LNCAP (cell line): ENCODE measurements around the gene PLXNB3.

Experiments used
- TF ChIP-seq, protein P1 (sequence below): fragments of 450-650 bp; IDR thresholded peaks from 2 replicates; pipeline ENCODE4 v1.5.1; 2017; ENCODE audit warnings: mild to moderate bottlenecking

Gene PLXNB3

DNA sequence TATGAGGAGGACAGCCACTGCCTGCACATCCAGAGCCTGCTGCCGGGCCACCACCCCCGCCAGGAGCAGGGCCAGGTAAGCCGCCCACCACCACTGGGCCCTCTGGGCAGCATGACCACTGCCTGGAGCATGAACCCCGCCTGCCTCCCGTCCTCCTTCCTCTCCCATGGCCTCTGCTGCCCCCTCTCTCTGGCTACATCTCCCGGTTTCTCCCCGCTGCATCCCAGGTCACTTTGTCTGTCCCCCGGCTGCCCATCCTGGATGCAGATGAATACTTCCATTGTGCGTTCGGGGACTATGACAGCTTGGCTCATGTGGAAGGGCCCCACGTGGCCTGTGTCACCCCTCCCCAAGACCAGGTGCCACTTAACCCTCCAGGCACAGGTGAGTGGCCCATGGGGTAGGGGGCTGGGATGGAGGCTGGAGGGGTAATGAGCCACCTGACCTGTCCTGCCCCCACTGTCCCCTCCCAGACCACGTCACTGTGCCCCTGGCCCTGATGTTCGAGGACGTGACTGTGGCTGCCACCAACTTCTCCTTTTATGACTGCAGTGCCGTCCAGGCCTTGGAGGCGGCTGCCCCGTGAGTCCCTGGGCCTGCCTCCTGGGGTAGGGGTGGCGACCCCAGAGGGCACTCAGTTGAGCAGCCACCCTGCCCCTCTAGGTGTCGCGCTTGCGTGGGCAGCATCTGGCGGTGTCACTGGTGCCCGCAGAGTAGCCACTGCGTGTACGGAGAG is 6.0 kb downstream of the PLXNB3 start:
- TF ChIP-seq, protein P1, sequence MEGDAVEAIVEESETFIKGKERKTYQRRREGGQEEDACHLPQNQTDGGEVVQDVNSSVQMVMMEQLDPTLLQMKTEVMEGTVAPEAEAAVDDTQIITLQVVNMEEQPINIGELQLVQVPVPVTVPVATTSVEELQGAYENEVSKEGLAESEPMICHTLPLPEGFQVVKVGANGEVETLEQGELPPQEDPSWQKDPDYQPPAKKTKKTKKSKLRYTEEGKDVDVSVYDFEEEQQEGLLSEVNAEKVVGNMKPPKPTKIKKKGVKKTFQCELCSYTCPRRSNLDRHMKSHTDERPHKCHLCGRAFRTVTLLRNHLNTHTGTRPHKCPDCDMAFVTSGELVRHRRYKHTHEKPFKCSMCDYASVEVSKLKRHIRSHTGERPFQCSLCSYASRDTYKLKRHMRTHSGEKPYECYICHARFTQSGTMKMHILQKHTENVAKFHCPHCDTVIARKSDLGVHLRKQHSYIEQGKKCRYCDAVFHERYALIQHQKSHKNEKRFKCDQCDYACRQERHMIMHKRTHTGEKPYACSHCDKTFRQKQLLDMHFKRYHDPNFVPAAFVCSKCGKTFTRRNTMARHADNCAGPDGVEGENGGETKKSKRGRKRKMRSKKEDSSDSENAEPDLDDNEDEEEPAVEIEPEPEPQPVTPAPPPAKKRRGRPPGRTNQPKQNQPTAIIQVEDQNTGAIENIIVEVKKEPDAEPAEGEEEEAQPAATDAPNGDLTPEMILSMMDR, result no peak

DNA sequence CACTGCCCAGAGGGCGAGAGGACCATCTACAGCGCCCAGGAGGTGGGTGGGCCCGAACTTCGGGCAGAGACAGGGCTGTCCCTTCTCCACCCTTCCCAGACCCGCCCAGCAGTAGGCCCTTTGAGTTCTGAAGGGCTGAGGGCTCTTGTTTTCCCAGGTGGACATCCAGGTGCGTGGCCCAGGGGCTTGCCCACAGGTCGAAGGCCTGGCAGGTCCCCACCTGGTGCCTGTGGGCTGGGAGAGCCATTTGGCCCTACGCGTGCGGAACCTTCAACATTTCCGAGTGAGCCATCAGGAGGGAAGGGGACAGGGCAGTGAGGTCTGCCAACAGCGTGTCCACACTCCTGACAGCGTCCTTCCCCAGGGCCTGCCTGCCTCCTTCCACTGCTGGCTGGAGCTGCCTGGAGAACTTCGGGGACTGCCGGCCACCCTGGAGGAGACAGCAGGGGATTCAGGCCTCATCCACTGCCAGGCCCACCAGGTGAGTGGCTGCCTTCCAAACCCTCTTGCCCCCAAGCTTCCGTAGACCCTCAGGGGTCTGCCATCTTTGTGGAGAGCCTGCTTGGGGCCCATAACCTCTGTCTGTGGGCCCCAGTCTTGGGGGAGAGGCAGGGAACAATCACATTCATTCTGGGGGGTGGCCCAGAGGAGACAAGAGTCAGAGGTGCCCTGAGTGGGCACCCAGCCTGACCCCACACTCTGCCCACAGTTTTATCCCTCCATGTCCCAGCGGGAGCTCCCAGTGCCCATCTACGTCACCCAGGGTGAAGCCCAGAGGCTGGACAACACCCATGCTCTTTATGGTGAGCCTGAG is 6.8 kb downstream of the PLXNB3 start:
- TF ChIP-seq, protein P1, result no peak

DNA sequence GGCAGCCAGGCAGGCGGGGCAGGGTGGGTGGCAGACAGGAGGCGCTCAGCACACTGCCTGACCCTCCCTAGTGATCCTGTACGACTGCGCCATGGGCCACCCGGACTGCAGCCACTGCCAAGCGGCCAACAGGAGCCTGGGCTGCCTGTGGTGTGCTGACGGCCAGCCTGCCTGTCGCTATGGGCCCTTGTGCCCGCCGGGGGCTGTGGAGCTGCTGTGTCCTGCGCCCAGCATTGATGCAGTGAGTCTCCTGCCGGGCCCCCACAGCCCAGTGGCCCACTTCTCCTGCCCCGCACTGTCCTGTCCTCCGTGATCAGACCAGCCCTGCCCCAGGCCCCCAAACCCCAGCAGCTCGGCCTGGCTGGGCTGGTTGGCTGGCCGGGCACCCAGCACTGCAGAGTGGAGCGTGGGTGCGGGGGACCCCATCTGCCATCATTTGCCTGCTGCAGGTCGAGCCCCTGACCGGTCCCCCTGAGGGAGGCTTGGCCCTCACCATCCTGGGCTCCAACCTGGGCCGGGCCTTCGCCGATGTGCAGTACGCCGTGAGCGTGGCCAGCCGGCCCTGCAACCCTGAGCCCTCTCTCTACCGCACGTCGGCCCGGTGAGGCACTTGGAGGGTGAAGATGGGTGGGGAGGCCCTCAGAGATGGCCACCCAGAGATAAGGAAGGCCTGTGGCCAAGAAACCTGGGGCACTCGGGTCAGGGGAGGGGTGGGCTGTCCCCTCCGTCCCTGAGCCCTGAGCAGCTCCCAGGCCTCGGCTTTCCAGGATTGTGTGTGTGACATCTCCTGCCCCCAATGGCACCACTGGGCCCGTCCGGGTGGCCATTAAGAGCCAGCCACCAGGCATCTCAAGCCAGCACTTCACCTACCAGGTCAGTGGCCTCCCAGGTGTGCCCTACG is 7.6 kb downstream of the PLXNB3 start:
- TF ChIP-seq, protein P1, result no peak

DNA sequence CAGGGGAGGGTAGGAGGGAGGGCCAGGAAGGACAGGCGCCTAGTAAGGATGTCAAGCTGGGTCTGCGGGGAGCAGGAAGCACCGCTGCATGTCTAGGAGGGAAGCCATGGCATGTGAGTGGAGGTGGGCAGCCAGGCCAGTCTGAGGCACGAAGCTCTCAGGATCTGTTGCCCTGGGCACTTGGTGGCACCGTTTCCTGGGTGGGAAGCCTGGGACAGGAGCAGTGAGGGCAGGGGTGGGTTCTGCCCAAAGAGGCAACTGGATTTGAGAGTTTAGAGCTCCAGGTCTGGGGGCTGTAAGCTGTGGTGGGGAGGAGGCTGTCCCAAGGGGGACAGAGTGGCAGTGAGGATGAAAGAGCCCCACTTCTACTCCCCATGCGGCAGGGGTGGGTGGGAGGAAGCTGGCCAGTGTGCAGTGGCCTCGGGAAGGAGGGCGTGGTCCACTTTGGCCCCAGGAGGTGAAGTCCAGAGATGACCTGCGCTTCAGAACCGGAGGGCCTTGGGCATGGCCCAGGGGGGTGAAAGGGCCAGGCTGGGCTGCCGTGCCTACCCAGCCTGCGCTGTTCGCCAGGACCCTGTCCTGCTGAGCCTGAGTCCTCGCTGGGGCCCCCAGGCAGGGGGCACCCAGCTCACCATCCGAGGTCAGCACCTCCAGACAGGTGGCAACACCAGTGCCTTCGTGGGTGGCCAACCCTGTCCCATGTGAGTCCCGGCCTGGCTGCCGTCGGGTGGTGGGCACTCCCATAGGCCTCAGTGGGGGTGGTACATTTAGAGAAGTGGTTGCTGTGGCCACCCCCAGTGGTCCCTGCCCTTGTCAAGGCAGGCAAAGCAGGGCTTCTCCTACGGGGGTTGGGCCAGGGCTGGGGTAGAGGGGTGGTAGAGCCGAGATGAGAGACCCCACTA is 8.5 kb downstream of the PLXNB3 start:
- TF ChIP-seq, protein P1, result no peak

DNA sequence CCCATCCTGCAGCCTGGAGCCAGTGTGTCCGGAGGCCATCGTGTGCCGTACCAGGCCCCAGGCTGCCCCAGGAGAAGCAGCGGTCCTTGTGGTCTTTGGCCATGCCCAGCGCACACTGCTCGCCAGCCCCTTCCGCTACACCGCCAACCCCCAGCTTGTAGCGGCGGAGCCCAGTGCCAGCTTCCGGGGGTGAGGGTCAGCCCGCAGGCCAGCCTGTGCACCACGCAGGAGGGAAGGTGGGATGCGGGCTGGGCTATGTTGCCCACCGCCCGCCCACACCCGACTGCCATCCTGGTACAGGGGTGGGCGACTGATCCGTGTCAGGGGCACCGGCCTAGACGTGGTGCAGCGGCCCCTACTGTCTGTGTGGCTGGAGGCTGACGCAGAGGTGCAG is 9.2 kb downstream of the PLXNB3 start:
- TF ChIP-seq, protein P1, result no peak

DNA sequence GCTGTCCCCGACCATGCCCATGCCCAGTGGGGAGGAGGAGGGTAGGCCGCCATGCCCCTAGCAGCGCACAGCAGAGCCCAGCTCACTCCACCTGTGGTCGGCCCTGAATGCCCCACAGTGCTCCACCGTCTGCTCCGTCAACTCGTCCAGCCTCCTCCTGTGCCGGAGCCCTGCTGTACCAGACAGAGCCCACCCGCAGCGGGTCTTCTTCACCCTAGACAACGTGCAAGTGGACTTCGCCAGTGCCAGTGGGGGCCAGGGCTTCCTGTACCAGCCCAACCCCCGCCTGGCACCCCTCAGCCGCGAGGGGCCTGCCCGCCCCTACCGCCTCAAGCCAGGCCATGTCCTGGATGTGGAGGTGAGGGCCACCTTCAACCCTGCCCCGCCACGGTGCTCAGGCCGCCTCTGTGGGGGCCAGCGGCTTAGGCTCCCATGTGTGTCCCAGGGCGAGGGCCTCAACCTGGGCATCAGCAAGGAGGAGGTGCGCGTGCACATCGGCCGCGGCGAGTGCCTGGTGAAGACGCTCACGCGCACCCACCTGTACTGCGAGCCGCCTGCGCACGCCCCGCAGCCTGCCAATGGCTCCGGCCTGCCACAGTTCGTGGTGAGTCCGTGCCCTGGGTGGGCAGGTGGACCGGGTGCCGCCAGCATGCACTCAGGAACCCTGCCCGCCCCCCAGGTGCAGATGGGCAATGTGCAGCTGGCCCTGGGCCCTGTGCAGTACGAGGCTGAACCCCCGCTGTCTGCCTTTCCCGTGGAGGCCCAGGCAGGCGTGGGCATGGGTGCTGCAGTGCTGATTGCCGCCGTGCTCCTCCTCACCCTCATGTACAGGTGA is 9.9 kb downstream of the PLXNB3 start:
- TF ChIP-seq, protein P1, result no peak
